Smooth muscle cell (in vitro differentiated cells): ENCODE results near the gene MRPL1. TPM values are rescaled to one million over a fixed set of nuclear protein-coding genes. Genes with fewer than 3 reads are reported as not detected.

Experiments
- DNase-seq: peaks from one replicate; lab custom pipeline; 2025; ENCODE audit not compliant: unreplicated experiment; lab: John Stamatoyannopoulos, UW
- H2AFZ ChIP-seq: fragments of 200-600 bp; sonication (generic); 2 replicates; pipeline ENCODE4 v1.6.0; 2016; ENCODE audit warnings: antibody characterized with exemption, low read depth, mild to moderate bottlenecking
- H3F3A ChIP-seq: fragments of 200-600 bp; sonication (generic); 2 replicates; pipeline ENCODE4 v1.6.0; 2017; ENCODE audit warnings: antibody characterized with exemption, low read depth
- H3K27ac ChIP-seq: fragments of 200-600 bp; sonication (generic); 2 replicates; pipeline ENCODE4 v1.5.1; 2016; ENCODE audit warnings: low read depth, mild to moderate bottlenecking
- H3K27me3 ChIP-seq: fragments of 200-600 bp; sonication (generic); 2 replicates; pipeline ENCODE4 v1.6.1; 2016; ENCODE audit warnings: low read depth, mild to moderate bottlenecking
- H3K36me3 ChIP-seq: fragments of 200-600 bp; sonication (generic); 2 replicates; pipeline ENCODE4 v1.5.1; 2016; ENCODE audit warnings: low read depth
- H3K4me1 ChIP-seq: fragments of 200-600 bp; sonication (generic); 2 replicates; pipeline ENCODE4 v1.5.1; 2016; ENCODE audit warnings: low read depth
- H3K4me2 ChIP-seq: fragments of 200-600 bp; sonication (generic); 2 replicates; pipeline ENCODE4 v1.6.0; 2016; ENCODE audit warnings: mild to moderate bottlenecking
- H3K4me3 ChIP-seq: fragments of 200-600 bp; sonication (generic); 2 replicates; pipeline ENCODE4 v1.5.1; 2016; ENCODE audit warnings: mild to moderate bottlenecking
- H3K79me2 ChIP-seq: fragments of 200-600 bp; sonication (generic); 2 replicates; pipeline ENCODE4 v1.6.0; 2016; ENCODE audit warnings: low read depth, mild to moderate bottlenecking
- H3K9ac ChIP-seq: fragments of 200-600 bp; sonication (generic); 2 replicates; pipeline ENCODE4 v1.6.0; 2016; ENCODE audit warnings: low read depth
- H3K9me3 ChIP-seq: fragments of 200-600 bp; sonication (generic); replicated peaks from 2 replicates; pipeline ENCODE4 v1.5.1; 2016; ENCODE audit warnings: low read depth
- H4K20me1 ChIP-seq: fragments of 200-600 bp; sonication (generic); 2 replicates; pipeline ENCODE4 v1.6.0; 2016; ENCODE audit warnings: low read depth
- WGBS: methylation state at CpG from one replicate; pipeline ENCODE4 v1.1.7; 2016; ENCODE audit warnings: low lambda C conversion rate; 5-methylcytosine and 5-hydroxymethylcytosine counted together
- polyA plus RNA-seq: library from polyadenylated mRNA; unstranded; fragments of >200 nt; fragmentation: Nextera tagmentation; extraction: Ambion mirVana; gene quantifications from 2 replicates; pipeline ENCODE4 v1.2.1, GENCODE V29; 2016
- total RNA-seq: library from RNA; depleted of rRNA; stranded (reverse); fragments of >200 nt; gene quantifications from 2 replicates; pipeline ENCODE4 v1.2.3, GENCODE V29; 2014
- TF ChIP-seq, protein P1 (sequence below): fragments of 200-600 bp; sonication (generic); IDR thresholded peaks from 2 replicates; pipeline ENCODE4 v1.5.1; 2017; ENCODE audit warnings: borderline replicate concordance, mild to moderate bottlenecking, antibody characterized with exemption; ENCODE audit not compliant: insufficient read depth, poor library complexity, severe bottlenecking

MRPL1 gene
- total and polyA plus RNA-seq, 2 experiments from 2014 or later: 20.2 to 31.6 TPM

DNA sequence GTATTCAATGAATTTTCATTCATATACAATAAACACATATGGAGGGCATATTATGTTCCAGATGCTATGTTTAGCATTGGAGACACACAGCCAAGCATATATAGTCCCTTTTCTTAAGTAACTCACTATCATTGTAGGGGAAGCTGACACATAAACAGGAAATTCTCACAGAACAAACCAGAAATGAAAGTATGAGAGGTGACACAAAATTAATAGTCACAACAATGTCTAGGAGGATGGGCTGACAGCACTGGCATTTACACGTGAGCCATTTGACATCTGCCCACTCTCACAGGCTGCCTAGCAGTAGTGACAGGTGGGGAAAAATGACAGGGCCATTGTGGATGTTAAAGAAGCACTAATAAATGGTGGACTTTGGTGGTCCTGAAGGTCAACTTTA lies 40.9 kb upstream of the MRPL1 start:
- Histone ChIP-seq H3K9ac (no peak overlapping the region), H3F3A (peaks cover 23% of the 10 kb centered on the region), H3K36me3 (no peaks in the 10 kb centered on the region), H3K9me3 (no peaks in the 10 kb centered on the region), H2AFZ (no peak overlapping the region), H3K4me1 (peaks cover 5% of the 10 kb centered on the region), H3K27ac (no peak overlapping the region), H3K4me3 (no peak overlapping the region), H3K4me2 (no peak overlapping the region), H3K79me2 (peaks cover 13% of the 10 kb centered on the region), H3K27me3 (peaks cover 18% of the 10 kb centered on the region), H4K20me1 (peaks cover 17% of the 10 kb centered on the region)
- no peak for DNase-seq
- TF ChIP-seq, protein P1, sequence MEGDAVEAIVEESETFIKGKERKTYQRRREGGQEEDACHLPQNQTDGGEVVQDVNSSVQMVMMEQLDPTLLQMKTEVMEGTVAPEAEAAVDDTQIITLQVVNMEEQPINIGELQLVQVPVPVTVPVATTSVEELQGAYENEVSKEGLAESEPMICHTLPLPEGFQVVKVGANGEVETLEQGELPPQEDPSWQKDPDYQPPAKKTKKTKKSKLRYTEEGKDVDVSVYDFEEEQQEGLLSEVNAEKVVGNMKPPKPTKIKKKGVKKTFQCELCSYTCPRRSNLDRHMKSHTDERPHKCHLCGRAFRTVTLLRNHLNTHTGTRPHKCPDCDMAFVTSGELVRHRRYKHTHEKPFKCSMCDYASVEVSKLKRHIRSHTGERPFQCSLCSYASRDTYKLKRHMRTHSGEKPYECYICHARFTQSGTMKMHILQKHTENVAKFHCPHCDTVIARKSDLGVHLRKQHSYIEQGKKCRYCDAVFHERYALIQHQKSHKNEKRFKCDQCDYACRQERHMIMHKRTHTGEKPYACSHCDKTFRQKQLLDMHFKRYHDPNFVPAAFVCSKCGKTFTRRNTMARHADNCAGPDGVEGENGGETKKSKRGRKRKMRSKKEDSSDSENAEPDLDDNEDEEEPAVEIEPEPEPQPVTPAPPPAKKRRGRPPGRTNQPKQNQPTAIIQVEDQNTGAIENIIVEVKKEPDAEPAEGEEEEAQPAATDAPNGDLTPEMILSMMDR: no peak
- 84% methylated on average over 1 of the region's 1 CpG for WGBS

DNA sequence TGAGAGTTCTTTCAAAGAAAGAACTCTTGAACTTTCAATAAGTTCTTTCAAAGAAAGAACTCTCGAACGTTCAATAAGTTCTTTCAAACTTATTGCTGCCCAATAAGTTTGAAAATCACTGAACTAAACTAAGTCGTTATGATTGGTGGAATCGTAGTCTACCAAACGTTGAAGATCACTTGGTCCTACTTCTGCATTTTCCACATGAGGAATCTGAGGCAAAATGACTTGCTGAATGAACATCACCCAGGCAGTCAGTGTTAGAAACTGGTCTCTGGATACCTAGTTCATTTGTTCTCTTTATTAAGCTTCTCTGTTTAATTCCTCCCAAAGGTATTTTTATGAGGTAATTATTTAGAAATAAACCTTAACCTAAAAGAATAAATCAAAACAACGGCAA lies 36.4 kb upstream of the MRPL1 start:
- H3K4me3 ChIP-seq: no peak overlapping the region
- H3K27me3 ChIP-seq: peaks cover 32% of the 10 kb centered on the region
- H3K27ac ChIP-seq: no peak overlapping the region
- no peak overlapping the region for H2AFZ ChIP-seq
- no peaks in the 10 kb centered on the region for H3K4me1 ChIP-seq
- H3K9me3 ChIP-seq: no peaks in the 10 kb centered on the region
- H3K36me3 ChIP-seq: no peaks in the 10 kb centered on the region
- no peak overlapping the region for H3K9ac ChIP-seq
- H3K79me2 ChIP-seq: no peaks in the 10 kb centered on the region
- no peak for DNase-seq
- H3F3A ChIP-seq: no peaks in the 10 kb centered on the region
- WGBS: 82% methylated on average over 6 of the region's 6 CpGs
- no peak overlapping the region for H3K4me2 ChIP-seq
- TF ChIP-seq, protein P1: no peak
- no peaks in the 10 kb centered on the region for H4K20me1 ChIP-seq

DNA sequence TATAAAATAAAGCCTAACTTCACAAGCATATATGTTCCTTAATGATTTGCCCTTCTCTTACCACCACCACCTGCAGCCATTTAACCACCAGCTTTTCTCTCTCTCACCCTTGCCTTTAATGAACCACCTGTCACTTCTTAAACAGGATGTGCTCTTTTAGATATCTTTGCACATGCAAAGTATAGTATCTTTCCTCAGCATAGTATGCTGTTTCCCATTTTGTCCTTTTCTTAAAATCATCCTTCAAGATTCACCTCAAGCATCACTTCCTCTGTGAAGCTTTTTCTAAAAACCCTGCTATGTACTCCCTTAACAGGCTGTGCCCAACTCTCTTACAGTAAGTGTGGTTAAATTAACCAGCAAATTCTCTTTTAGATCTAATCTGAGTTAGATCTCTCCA lies 35.3 kb upstream of the MRPL1 start:
- no peak overlapping the region for H3K27ac ChIP-seq
- H3K36me3 ChIP-seq: no peaks in the 10 kb centered on the region
- H3K9me3 ChIP-seq: no peaks in the 10 kb centered on the region
- H4K20me1 ChIP-seq: no peaks in the 10 kb centered on the region
- H3F3A ChIP-seq: no peaks in the 10 kb centered on the region
- H3K79me2 ChIP-seq: no peaks in the 10 kb centered on the region
- H3K4me3 ChIP-seq: no peak overlapping the region
- DNase-seq: no peak
- TF ChIP-seq, protein P1: no peak
- H3K27me3 ChIP-seq: peaks cover 32% of the 10 kb centered on the region
- H3K4me1 ChIP-seq: no peaks in the 10 kb centered on the region
- no peak overlapping the region for H3K9ac ChIP-seq
- H3K4me2 ChIP-seq: no peak overlapping the region
- H2AFZ ChIP-seq: no peak overlapping the region

DNA sequence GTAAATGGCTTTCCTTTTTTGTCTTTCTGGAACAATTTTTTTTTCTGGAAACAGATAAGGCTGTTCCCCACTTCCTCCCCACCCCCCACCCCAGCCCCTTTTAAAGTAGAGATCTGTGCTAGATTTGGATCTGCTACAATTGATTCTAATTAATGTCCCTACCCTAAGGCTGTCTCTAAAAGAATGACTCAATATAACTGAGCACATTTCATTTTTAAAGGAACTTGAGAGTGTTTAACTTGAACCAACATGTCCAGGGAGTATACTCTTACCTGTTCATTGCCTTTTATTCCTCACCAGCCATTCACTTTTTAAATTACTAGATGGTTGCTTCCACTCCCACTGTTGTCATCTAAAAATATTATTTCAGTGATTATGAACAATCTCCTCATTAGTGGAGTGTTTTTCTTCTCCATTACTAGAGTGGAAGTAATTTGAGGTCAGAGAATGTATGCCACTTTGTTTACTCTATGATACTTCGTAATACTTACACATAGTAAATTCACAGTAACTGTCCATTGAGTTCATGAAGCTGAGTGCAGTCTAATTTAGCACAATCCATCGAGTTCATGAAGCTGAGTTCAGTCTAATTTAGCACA lies 29.4 kb upstream of the MRPL1 start:
- TF ChIP-seq, protein P1: no peak
- no peaks in the 10 kb centered on the region for H3K4me1 ChIP-seq
- WGBS: 80% methylated on average over 2 of the region's 2 CpGs

More for the DNA sequence above, 29.4 kb upstream of the MRPL1 start:
- Histone ChIP-seq H3K9me3 (no peaks in the 10 kb centered on the region), H3F3A (no peaks in the 10 kb centered on the region), H3K27ac (no peak overlapping the region), H3K79me2 (no peaks in the 10 kb centered on the region), H3K9ac (no peak overlapping the region), H3K36me3 (no peaks in the 10 kb centered on the region), H3K4me3 (no peak overlapping the region), H4K20me1 (no peaks in the 10 kb centered on the region), H2AFZ (no peak overlapping the region), H3K4me2 (no peak overlapping the region), H3K27me3 (peaks cover 7% of the 10 kb centered on the region)
- no peak for DNase-seq
